GM18909 (cell line): ENCODE measurements around the gene RBBP4.

Experiments
- ATAC-seq: cut with Tn5 transposase; IDR thresholded peaks from one replicate; pipeline ENCODE4 v1.9.1; 2021; ENCODE audit warnings: mild to moderate bottlenecking; ENCODE audit not compliant: unreplicated experiment, poor library complexity

RBBP4 gene

GRCh38 chr1:32716312-32717148 lies 65.5 kb downstream of the RBBP4 start:
- no peak for ATAC-seq

- ATAC-seq: no peak
These were observed 66.5 kb downstream of the RBBP4 start for GRCh38 chr1:32717503-32717902.

- no peak for ATAC-seq
These were observed 67.0 kb downstream of the RBBP4 start for GRCh38 chr1:32718036-32718435.

GRCh38 chr1:32718527-32718926 lies 67.5 kb downstream of the RBBP4 start:
- ATAC-seq: no peak

GRCh38 chr1:32719681-32720275 lies 68.8 kb downstream of the RBBP4 start:
- ATAC-seq: no peak

- no peak for ATAC-seq
These were observed 73.9 kb downstream of the RBBP4 start for GRCh38 chr1:32724678-32725614.

GRCh38 chr1:32725615-32725982 lies 74.6 kb downstream of the RBBP4 start:
- no peak for ATAC-seq

GRCh38 chr1:32727876-32728275 lies 76.9 kb downstream of the RBBP4 start:
- ATAC-seq: no peak

GRCh38 chr1:32728413-32729077 lies 77.5 kb downstream of the RBBP4 start:
- no peak for ATAC-seq

- ATAC-seq: no peak
These were observed 78.4 kb downstream of the RBBP4 start for GRCh38 chr1:32729254-32730046.

- ATAC-seq: no peak
These were observed 82.7 kb downstream of the RBBP4 start for GRCh38 chr1:32733582-32734321.
